ENCODE data around the gene TMEM119.

The TMEM119 gene

DNA sequence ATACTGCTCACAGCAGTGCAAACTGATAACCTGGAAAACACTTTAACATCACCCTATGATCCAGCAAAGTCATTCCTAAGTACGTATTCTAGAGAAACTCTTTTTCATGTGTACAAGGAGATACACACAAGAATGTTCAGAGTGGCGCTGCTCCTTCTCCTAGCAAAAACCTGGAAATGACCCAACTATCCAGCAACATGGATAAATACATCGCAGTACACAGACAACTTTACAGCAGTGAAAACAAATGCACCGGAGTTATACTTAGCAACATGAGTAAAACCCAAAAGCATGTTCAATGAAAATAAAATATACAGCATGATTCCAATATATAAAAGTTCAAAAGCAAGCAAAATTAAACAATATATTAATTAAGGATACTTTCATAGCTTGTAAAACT is 55.6 kb downstream of the TMEM119 start:
- no peak overlapping the region for H3K4me3 ChIP-seq (replicated peaks; ENCODE audit: low read depth, low read length)
- TF ChIP-seq, protein P1, sequence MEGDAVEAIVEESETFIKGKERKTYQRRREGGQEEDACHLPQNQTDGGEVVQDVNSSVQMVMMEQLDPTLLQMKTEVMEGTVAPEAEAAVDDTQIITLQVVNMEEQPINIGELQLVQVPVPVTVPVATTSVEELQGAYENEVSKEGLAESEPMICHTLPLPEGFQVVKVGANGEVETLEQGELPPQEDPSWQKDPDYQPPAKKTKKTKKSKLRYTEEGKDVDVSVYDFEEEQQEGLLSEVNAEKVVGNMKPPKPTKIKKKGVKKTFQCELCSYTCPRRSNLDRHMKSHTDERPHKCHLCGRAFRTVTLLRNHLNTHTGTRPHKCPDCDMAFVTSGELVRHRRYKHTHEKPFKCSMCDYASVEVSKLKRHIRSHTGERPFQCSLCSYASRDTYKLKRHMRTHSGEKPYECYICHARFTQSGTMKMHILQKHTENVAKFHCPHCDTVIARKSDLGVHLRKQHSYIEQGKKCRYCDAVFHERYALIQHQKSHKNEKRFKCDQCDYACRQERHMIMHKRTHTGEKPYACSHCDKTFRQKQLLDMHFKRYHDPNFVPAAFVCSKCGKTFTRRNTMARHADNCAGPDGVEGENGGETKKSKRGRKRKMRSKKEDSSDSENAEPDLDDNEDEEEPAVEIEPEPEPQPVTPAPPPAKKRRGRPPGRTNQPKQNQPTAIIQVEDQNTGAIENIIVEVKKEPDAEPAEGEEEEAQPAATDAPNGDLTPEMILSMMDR (IDR thresholded peaks at IDR 0.05; ENCODE audit: low read length, missing control alignments), result no peak
- no peak for DNase-seq (ENCODE audit: low read depth)

Data from fibroblast of pulmonary artery (primary cell).